Activated gamma-delta T cell treated with anti-CD3 and anti-CD28 coated beads, Interleukin-2, amount 50 U/mL, for 16 hours (primary cell): ENCODE measurements around the gene ANKRD13B.

Experiments
- DNase-seq: peaks from one replicate; pipeline ENCODE4 v3.0.0-alpha.2; 2020; ENCODE audit warnings: low read depth

The ANKRD13B gene

DNA sequence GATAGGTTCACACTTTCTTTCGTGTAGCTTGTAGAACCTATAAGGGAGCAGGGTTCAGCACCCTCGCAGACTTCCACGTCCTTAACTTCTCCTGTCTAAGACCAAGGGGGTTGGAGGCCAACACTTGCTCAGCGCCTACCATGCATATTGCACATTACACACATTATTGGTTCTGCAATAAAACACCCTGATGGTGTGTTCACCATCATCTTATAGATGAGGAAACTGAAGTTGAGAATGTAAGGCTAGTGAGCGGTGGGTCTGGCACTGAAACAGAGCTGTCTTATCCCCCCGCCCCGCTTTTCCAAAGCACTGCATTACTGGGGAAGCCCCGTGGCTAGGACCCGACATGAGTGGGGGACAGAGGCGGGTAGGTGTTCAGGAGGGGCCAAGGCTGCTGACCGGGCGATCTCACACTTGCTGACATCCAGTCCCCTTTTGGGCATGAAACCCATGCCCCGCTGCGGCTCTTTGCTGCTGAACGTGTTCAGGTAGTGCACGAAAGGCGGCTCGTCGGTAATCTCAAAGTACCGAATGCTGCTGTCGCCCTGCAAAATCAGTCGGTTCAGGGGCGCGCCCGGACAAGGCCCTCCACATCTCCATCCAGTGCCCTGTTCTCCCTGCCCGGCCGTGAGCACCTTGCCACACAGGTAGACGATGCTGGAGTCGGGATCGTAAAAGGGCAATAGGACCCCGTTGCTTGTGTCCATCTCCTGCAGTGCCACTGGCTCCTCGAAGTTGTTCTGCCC lies 23.5 kb downstream of the ANKRD13B start:
- no peak for DNase-seq

DNA sequence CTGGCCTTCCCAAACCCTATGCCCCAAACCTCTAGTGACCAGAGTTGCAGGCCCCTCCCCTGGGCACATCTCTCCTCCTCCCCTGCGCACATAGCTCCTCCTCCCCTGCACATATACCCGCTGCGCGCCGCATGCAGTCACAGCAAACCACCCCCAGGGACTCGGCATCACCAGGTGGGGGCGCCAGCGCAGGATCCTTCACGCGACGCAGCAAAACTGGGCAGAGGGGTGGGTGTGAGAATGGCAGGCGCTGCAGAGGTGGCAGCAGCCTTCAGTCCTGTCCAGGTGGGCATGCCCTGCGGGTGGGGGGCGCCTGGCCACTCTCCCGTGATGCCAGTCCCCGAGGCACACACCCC lies 24.2 kb downstream of the ANKRD13B start:
- peak; percentile 82 for DNase-seq

DNA sequence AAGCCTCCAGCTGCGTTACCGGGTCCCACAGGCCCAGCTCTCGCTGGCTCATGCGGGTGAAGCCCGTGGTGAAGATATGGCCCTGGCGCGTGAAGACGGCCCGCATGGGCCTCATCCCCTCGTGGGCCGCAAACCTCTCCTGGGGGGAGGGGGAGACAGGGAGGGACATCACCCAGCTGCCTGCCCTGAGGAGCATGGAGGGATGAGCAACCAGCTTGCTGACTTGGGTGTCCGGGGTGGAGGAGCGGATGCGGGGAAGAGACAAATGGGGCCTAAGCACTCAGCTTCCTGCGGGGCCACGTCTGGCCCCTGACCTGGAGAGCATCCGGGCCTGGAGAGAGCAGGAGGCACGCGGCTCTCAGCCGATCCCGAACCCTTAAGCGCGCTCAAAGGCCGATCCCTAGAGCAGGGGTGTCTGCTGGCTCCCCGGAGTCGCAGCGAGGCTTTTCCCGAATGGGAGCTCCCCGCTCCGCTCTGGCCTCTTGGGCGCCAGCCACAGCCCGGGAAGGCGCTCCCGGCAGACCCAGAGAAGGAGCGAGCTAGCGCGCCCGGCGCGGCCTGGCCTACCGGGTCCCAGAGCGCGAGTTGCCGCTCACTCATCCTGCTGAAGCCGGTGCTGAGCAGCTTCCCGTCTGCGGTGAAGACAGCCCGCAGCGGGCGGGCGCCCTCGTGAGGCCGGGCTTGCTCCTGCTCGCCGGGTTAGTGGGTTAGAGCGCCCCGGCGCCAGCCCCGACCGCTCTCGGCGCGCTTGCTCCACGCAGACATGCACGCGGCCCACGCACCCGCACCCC lies 24.7 kb downstream of the ANKRD13B start:
- peak; percentile 80 for DNase-seq

DNA sequence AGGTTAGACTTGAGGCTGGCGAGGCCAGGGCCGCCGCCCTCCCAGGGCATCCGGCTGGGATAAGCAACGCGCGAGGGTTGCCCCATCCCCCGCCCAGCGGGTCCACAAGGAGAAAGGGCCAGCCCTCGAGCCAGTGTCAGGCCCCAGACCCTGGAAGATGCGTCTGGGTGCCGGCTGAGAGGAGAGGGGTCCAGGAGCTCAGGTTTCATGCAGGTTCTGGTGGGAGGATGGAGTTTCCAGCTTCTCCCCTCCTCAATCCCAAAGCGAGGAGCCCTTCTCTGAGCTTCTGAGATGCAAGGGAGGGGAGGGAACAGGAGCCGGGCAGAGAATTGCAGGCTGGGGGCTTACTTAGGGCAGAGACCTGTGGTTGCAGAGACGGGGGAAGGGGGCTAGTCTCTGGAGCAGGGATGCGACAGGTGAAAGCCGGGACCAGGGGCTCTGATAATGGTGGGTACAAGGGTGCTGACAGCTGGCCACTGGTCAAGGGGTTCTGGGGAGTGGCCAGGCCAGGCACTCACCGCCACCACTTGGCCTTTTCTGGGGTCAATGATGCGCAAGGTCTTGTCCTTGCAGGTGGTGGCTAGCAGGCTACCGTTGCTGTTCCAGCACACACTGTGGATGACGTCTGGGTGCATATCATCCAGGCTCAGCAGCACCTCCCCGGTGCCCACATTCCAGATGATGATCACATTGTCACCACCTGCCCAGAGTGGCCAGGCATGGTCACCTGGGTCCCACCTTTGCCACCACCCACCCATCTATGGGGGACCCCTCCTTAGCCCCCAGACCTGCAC lies 25.5 kb downstream of the ANKRD13B start:
- no peak for DNase-seq

DNA sequence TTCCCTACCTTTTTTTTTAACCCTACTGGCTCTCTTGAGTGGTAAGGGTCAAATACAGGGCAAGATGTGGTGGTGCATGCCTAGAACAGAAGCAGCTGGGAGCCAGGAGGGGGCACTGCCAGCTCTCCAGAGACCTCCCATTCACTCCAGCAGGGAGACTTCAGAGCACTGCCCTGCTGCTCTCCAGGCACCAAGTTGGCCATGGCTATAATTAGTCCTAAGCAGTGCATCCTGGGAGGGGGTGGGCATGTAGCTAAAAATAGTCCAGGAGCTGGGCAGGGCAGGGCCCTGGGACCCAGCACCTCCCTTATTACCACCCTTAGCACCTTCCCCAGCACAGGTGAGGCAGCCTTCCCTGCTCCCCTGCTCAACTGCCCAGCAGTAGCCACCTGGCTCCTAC lies 26.3 kb downstream of the ANKRD13B start:
- no peak for DNase-seq

DNA sequence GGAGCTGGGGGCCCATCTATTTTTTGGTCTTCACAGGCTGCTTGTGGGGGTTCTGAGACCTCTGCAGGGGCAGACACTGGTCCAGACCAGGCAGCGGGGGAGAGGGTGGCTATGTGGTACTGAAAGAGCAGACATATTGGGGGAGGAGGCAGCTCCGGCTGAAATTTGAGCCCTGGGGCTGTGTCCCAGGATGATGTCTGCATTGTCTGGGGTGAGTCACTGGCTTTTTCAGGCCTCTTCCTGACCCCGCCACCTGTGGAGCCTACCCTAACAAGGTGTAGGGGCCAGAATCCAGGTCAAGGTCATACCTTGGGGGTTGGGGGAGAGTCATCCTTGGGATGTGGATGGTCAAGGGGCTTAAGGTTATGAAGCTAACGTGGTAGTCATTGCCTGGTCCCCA lies 27.3 kb downstream of the ANKRD13B start:
- DNase-seq: no peak

DNA sequence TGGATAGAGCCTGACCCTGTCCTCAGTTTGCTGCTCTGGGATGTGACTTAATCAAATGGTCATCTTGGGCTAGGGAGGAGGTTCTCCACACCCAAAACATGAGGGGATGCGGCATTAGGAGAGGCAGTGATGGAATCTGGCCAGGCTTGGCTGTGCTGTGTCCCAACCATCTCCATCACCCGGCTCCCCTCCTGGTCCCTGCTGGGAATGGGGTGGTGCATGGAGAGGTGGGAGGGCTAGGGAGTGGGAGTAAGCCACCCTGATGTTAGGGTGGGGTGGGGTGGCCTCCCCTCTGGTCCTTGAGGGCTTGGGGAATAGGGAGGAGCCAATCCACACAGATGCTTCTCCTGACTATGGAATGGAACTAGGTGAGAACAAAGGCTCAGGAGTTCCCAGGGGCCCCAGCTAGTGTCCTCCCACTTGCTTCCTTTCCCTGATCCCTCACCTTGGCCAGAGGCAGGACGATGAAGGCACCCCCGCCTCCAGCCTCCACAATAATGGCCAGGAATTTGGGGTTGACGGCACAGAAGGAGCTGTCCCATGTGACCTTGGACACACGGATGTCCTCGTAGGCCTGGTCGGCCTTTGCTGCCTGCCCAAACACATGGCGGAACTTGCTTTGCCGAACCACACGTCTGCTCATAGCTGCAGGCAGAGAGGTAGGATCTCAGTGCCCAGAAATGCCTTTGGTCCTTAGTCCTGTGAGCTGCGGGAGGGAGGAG lies 28.0 kb downstream of the ANKRD13B start:
- DNase-seq: no peak

DNA sequence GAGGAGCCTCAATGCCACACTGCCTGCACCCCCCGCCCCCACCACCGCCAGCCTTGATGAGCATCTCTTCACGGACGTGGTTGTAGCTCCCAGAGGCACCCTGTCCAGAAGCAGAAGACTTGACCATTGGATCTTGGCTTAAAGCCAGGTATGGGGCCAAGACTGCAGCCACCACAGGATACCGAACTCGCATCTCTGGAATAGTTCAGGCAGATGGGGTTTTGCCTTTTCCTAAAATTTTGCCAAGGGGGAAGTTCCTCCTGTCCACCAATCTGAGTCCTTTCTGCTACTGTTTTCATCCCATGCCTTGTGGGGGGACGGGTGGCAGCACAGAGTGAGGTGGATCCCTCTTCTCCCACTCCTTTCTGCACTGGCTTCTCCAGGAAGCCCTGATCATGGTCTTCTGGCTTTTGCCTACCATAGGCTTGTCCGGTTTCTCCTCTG lies 28.8 kb downstream of the ANKRD13B start:
- no peak for DNase-seq

DNA sequence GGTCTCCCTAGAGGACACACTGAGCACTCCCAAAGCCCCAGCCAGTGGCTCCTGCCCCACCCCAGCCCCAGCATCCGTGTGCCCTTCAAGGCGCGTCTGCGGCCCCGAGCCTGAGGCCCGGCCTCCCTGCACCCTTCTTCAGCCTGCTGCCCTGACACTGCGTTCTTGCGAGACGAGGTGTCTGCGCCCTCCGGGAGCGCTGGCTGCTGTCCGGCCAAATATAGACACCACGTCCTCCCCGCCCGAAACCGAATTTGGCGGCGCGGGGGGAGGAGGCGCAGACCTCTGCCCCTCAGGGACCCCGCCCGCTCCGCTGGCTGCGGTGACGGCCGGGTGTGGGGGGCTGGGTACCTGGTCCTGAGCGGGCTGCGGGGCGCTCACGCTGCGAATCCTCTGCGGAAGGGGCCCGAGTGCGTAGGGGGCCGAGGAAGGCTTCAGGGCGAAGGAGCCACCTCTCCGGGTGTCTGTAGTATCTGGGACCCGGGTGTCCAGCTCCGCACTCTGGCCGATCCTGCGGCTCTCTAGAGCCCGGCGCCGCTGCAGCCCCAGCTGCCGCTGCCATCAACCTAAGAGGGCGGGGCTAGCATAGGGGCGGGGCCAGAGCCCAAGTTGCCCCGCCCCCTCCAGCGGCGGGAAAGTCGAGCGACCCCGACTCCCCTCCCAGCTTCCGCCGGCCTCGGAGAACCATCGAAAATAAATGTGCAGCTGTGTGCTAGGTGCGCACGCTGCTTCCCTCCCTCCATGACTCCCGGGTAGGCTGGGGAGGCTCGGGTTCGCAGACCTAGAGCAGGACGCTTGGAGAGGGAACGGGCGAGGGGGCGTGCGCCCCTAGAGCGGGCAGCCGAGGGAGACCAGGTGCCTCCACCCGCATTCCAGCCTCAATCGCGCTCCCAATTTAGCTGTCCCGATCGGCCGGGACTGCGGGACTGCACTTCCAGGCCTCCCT lies 29.7 kb downstream of the ANKRD13B start, which contains the start of gene CORO6:
Gene CORO6, minus strand, starts transcription at position 576 of the 946 bp plus-strand sequence. CDS start 1,491 bp downstream, outside the sequence.
- DNase-seq: no peak

DNA sequence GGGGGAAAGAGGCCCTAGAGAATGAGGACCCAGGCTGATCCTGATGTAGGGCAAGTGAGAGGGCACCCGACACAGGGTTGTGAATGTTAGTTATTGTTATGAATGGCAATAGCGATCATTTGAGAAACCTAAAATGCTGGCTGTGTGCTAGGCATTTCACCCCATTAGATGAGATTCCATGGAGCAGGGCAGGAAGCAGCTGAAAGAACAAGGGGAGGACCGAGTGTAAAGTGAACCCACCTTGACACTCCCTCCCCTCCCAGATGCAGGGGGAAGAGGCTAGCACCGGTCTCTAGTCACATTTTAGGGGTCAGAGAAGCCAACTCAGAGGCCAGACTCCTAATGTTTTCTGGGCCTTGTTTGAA lies 30.3 kb downstream of the ANKRD13B start:
- DNase-seq: no peak

DNA sequence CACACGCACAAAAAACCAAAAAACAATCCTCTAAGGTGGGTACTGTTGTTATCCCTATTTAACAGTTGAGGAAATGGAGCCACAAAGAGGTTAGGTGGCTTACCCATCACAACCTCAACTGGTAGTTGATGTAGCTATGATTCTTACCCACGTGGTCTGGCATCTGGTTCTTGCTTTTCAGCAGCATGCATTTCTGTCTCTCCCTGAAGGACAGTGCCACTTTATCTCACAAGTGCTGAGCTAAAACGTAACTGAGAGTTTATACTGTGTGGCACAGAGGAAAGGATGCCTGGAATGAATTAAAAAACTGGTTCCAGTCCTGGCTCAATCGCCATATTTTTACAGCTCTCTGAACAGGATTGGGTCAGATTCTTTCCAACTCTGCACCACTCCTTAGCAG lies 31.7 kb downstream of the ANKRD13B start:
- DNase-seq: no peak

DNA sequence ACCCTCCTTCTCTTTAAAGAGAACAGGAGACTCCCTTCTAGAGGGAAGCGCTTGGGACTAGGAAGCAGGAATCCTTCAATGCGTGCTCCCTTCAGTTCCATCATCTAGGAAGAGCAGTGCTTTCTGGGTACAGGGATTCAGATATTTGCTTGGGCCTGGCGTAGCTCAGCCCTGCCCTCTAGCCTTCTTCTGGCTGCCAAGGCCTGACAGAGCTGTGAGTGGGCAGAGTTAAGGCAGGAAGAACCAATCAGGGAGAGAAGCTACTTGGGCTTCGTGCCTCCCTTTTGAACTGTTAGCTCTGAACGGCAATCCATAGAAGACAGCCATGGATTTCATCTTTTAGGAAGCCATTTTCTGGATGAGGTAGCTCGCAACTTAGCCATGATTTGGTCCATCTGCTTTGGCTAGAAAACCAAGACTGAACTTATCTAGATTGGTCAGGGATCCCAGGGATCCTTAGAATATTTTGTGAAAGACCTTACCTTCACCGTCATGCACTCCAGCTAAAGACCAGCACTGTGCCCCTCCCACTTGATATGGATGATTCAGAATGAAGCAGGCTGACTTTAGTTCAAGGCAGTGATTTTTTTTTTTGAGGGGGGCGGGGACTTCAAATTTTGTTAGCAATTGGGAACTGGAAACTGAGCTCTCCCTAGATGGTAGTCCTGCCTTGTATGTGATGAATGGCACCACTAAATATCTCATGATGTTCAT lies 32.3 kb downstream of the ANKRD13B start:
- DNase-seq: no peak

DNA sequence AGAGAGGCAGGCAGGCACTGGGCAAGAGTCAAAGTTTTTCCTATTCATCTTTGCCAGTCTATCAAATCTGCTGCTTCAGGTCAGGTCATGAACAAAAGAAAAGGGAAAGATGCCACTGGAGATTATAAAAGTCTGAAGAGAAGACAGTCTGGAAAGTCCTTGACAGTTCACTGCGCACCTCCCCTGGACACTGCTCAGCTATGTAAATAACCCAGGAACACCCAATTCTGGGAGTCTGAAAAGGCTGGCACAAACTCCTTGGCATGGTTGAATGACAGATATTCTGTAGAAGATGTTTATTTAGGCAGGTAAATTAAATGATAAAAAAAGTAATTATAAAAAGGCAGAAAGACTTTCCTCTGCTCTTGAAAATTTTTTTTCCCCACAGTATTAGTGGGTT lies 35.0 kb downstream of the ANKRD13B start:
- DNase-seq: no peak

DNA sequence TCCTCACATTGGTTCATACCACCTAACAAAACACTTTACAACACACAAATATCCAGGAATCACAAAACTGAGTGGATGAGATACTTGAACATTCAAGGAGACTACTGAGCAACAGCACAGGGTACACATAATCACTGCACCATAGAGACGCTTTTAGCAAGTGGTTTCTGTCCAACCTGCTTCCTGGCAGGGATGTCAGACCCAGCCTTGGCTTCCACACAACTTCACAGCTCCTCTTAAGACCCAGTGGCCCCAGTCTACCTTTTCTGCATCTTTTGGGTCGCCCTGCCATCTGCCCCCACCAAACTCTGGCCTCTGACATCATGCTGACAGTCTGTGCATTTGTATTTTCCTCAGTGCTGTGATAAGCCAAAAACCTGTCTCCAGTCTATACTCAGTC lies 35.7 kb downstream of the ANKRD13B start:
- no peak for DNase-seq

DNA sequence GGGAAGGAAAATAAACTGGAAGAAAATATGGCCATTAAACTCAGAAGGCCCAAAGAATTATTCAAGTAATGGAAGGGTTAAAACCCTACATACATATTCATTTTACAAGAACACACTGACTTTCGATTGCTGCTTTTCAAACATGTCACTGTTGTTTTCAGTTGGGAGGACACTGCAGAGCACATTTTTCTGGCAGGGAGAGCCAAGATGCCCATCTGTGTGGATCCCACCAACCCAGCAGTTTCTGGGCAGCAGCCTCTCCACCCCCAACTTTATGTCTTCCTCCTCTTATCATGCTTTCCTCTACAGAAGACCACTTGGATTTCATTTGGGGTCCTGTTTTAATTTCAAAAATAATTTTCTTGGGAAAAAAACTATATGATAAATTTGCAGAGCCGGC lies 36.9 kb downstream of the ANKRD13B start:
- DNase-seq: no peak

DNA sequence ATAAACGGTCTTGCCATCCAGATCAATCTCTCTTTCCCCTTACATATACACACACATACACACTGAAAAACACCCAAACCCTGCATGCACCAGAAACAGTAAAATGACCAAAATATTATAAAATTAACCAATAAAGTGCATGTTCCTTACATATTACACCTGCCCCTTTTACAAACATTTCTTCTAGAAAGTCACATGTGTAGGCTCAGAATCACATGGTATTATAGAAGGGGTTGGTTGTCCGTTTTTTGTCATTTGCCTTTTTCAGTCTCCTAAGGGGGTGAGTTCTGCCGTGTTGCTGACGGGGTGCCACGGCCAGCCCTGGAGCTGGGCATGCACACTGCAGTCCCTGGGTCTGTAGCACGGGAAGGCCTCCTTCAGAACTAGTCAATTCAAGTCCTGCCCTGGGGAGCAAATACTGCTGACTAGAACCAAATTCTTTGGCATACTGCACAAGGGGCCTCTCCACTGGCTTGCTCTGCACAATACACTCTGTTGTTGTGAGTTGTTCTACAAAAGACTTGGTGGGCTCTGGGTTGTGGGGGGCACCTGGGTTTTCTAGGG lies 37.8 kb downstream of the ANKRD13B start:
- no peak for DNase-seq

DNA sequence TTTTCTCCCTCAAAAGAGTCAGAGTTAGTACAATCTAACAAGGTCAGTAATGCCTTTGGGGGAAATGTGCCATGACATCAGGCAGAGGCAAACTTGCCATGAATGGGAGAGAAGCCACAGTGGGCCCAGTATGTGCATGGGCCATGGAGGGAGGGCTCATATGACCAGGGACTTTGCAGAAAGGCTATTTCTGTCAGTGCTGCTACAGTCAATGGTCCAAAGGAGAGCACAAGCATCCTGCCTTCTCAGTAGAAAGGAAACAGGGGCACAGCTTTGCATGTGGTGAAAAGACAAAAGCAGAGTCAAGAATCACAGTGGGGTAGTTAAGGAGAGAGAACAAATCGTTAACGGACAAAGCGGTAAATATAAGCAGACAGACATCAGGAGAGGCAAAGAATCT lies 41.0 kb downstream of the ANKRD13B start:
- DNase-seq: no peak

DNA sequence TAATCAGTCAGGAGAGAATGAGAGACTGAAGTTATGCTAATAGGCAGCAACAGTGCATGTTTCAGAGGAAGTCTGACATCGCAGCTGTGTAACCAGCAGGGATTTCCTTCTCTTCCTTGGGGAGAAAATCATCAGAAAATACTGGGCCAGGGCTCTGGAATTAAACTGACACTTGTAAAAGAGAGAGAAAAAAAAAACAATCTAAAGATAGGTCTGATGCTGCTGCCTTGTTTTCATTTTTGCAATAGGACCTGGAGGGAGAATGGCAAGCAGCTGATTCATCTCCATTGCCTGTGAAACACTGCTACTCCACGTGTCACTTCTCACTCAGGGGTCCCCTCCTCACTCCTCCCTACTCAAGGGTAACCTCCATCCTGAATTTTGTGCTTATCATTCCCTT lies 47.5 kb downstream of the ANKRD13B start:
- no peak for DNase-seq

DNA sequence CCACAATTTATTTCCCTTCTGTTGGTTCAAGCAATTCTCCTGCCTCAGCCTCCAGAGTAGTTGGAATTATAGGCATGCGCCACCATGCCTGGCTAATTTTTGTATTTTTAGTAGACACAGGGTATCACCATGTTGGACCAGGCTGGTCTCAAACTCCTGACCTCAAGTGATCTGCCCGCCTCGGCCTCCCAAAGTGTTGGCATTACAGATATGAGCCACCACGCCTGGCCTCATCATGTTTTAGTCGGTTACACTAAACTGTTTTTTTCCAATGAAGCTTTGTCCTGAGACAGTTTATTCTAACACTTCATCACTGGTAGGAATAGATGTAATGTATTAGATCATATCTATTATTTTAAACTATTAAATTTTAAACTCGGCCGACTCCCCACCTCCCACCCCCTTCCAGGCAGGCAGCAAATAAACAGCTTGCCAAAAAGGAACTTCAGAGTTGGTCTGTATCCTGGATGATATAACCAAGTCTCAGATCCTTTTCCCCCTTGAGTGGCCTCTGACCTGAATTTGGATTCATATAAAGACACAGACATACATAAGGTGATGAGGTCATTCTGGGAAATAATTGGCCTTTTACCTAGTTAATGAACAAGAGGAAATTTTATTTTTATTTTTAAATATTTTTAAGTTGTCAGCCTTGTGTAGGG lies 48.2 kb downstream of the ANKRD13B start:
- no peak for DNase-seq
